Parathyroid adenoma (tissue), 2 donors: ENCODE measurements around the gene ZMIZ1.

Experiments
- H2AFZ ChIP-seq: fragments of 300-600 bp; sonication (generic); one replicate; pipeline ENCODE4 v1.7.0; 2017; ENCODE audit warnings: antibody characterized with exemption, mild to moderate bottlenecking
- H3K27ac ChIP-seq: fragments of 300-600 bp; sonication (generic); one replicate; pipeline ENCODE4 v1.7.0; 2017
- H3K27me3 ChIP-seq: fragments of 300-600 bp; sonication (generic); one replicate; pipeline ENCODE4 v1.7.0; 2017; ENCODE audit warnings: low read length; ENCODE audit not compliant: control insufficient read depth, insufficient read depth
- H3K36me3 ChIP-seq: fragments of 300-600 bp; sonication (generic); one replicate; pipeline ENCODE4 v1.7.0; 2017; ENCODE audit warnings: low read length; ENCODE audit not compliant: control insufficient read depth, insufficient read depth
- H3K4me1 ChIP-seq: fragments of 300-600 bp; sonication (generic); one replicate; pipeline ENCODE4 v1.7.0; 2017; ENCODE audit warnings: control low read depth
- H3K4me2 ChIP-seq: fragments of 300-600 bp; sonication (generic); one replicate; pipeline ENCODE4 v1.7.0; 2017; ENCODE audit warnings: low read length
- H3K4me3 ChIP-seq: fragments of 300-600 bp; sonication (generic); one replicate; pipeline ENCODE4 v1.7.0; 2017; ENCODE audit warnings: low read depth, low read length
- H3K79me2 ChIP-seq: fragments of 300-600 bp; sonication (generic); one replicate; pipeline ENCODE4 v1.7.0; 2017; ENCODE audit warnings: control low read depth
- H3K9ac ChIP-seq: fragments of 300-600 bp; sonication (generic); one replicate; pipeline ENCODE4 v1.7.0; 2017; ENCODE audit warnings: mild to moderate bottlenecking
- H3K9me3 ChIP-seq: fragments of 300-600 bp; sonication (generic); one replicate; pipeline ENCODE4 v1.7.0; 2017; ENCODE audit warnings: low read length; ENCODE audit not compliant: control insufficient read depth
- TF ChIP-seq, protein P1 (sequence below): fragments of 300-600 bp; sonication (generic); IDR thresholded peaks from one replicate; pipeline ENCODE4 v1.7.0; 2017; ENCODE audit warnings: antibody characterized with exemption, mild to moderate bottlenecking
- donor health status: primary hyperparathyroidism.

ZMIZ1 gene

DNA sequence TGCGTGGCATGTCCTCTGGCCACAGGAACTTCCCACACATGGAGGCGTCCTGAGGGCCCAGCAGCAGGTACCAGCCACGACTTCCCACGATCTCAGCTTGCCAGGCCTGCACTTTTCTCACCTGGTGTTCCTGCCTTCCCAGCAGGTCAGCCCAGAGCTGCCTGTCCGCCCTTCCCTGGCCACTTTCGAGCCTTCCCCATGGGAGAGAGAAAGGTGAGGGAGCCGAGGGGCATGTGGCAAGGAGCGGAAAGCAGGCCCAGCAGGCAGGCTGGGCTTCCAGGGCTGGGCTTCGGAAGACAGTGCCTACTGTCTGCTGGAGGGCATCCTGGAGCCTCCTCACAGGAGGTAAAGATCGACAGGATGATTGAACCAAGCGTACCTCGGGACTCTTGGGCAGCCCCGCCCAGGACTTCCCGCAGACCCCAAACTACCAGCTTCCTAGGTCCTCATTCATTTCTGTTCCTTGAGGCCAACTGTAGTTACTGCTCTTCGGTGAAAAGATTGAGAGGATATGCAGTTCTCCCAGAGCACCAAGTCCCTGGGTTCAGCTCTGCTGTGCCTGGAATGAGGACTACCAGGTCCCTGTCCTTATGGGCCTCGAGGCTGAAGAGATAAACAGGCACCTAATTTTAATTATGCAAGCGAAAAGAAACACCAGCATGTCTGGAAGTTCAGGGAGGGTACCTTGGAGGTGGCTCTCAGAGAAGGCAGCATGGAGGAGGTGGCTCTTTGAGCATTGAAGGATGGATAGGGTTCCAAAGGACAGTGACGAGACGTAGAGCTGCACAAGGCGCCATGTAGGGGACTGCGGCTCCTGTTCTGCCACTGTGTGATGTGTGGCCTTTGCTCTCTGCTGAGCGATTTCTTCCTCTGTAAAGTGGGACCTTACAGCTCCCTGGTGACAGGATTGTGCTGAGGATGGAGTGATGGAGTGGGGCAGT, 87.8 kb downstream of the ZMIZ1 start:
- H3K36me3 ChIP-seq: no peaks in the 10 kb centered on the region
- no peak overlapping the region for H3K9ac ChIP-seq
- no peaks in the 10 kb centered on the region for H3K27me3 ChIP-seq
- H3K4me1 ChIP-seq: no peaks in the 10 kb centered on the region
- no peaks in the 10 kb centered on the region for H3K9me3 ChIP-seq
- peaks cover 2% of the 10 kb centered on the region for H3K79me2 ChIP-seq
- no peak overlapping the region for H3K4me3 ChIP-seq
- no peak overlapping the region for H2AFZ ChIP-seq
- no peak overlapping the region for H3K4me2 ChIP-seq
- TF ChIP-seq, protein P1, sequence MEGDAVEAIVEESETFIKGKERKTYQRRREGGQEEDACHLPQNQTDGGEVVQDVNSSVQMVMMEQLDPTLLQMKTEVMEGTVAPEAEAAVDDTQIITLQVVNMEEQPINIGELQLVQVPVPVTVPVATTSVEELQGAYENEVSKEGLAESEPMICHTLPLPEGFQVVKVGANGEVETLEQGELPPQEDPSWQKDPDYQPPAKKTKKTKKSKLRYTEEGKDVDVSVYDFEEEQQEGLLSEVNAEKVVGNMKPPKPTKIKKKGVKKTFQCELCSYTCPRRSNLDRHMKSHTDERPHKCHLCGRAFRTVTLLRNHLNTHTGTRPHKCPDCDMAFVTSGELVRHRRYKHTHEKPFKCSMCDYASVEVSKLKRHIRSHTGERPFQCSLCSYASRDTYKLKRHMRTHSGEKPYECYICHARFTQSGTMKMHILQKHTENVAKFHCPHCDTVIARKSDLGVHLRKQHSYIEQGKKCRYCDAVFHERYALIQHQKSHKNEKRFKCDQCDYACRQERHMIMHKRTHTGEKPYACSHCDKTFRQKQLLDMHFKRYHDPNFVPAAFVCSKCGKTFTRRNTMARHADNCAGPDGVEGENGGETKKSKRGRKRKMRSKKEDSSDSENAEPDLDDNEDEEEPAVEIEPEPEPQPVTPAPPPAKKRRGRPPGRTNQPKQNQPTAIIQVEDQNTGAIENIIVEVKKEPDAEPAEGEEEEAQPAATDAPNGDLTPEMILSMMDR: no peak
- H3K27ac ChIP-seq: no peak overlapping the region

DNA sequence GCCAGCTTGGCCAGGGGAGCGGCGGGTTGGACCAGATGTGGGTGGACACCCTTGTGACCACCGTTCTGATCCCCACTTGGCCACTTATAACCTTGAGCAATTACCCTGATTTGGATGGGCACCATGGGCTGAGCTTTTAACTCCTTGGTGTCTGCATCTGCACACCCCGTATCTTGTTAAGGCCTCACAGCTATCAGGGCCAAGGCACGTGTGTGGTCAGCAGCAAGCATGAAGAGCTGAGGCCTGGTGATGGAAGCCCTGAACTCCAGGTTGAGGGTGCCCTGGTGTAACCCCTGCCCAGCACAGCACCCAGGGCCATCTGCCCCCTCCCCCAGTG, 89.2 kb downstream of the ZMIZ1 start:
- Histone ChIP-seq H3K4me2 (no peak overlapping the region), H3K27ac (no peak overlapping the region), H3K4me3 (no peak overlapping the region), H3K9ac (no peak overlapping the region), H3K27me3 (no peaks in the 10 kb centered on the region), H3K36me3 (no peaks in the 10 kb centered on the region), H3K9me3 (no peaks in the 10 kb centered on the region), H3K4me1 (peaks cover 3% of the 10 kb centered on the region), H2AFZ (no peak overlapping the region), H3K79me2 (peaks cover 2% of the 10 kb centered on the region)
- TF ChIP-seq, protein P1: no peak

DNA sequence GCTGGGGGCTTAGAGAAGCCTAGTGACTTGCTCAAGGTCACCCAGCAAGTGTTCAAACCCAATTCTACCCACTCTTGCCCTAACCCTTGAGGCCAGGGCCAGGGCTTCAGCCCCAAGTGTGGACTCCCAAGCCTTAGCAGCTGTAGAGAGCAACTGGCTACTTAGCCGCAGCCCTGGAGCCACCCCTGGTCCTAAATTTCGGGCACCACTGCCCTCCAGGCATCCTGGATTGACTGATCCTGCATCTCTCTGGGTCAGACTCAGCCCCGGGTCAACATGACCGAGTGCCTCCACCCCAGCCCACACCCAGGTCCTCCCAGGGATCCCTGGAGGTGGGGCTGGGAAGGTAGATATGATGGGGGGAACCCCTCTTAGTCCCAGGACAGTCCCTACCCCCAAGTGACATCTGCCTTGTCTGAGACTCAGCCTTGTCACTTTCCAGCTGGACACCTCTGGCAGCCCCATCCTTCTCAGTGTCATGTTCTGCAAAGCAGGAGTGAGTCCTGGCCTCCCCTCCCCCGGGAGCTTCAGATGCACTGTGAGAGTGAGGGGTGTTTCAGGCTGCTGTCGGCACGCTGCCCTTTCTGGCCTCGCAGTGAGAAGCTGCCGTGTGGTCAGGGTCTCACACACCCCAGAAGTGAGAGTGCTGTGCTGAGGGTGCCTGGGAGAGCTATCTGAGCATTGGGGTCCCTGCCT, 89.8 kb downstream of the ZMIZ1 start:
- H3K27ac ChIP-seq: no peak overlapping the region

DNA sequence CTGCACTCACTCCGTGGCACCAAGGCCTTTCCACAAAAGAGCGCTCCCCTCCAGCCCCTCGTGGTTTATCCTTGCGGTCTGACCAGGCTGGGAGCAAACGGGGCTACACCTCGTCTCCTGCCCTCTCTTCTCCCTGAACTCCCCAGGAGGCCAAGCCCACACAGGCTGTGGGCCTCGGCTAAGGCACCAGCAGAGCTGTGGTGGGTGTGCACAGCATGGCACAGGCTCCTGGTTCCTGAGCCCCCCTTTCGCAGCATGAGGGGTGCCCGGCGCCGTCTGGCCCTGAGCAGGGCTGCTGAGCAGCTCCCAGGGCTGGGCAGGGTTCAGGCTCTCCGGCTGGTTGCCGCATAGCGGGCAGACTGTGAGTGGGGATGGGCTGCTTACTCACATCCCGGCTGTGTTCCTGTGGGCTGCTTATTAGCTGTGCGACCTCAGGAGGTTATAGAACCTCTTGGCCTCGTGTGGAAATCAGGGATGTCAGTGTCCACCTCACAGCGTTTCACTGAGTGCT, 90.4 kb downstream of the ZMIZ1 start:
- TF ChIP-seq, protein P1: no peak
- no peaks in the 10 kb centered on the region for H3K27me3 ChIP-seq
- no peak overlapping the region for H3K4me2 ChIP-seq
- no peak overlapping the region for H3K27ac ChIP-seq
- H3K9ac ChIP-seq: no peak overlapping the region
- no peak overlapping the region for H3K4me3 ChIP-seq
- no peak overlapping the region for H2AFZ ChIP-seq
- no peaks in the 10 kb centered on the region for H3K9me3 ChIP-seq
- peaks cover 3% of the 10 kb centered on the region for H3K4me1 ChIP-seq
- H3K36me3 ChIP-seq: no peaks in the 10 kb centered on the region
- H3K79me2 ChIP-seq: peaks cover 7% of the 10 kb centered on the region

More for the DNA sequence above, 89.8 kb downstream of the ZMIZ1 start:
- TF ChIP-seq, protein P1: no peak
- Histone ChIP-seq H3K4me2 (no peak overlapping the region), H3K79me2 (peaks cover 5% of the 10 kb centered on the region), H3K4me1 (peaks cover 3% of the 10 kb centered on the region), H3K4me3 (no peak overlapping the region), H3K36me3 (no peaks in the 10 kb centered on the region), H3K9ac (no peak overlapping the region), H3K9me3 (no peaks in the 10 kb centered on the region), H2AFZ (no peak overlapping the region), H3K27me3 (no peaks in the 10 kb centered on the region)
